GM10847 (cell line): ENCODE data around the gene ANAPC10.

Source experiments
- POLR2A ChIP-seq: IDR thresholded peaks from 2 replicates; pipeline ENCODE4 v1.6.1; 2011; ENCODE audit not compliant: insufficient read length; ENCODE audit errors: extremely low read depth

Gene ANAPC10

DNA sequence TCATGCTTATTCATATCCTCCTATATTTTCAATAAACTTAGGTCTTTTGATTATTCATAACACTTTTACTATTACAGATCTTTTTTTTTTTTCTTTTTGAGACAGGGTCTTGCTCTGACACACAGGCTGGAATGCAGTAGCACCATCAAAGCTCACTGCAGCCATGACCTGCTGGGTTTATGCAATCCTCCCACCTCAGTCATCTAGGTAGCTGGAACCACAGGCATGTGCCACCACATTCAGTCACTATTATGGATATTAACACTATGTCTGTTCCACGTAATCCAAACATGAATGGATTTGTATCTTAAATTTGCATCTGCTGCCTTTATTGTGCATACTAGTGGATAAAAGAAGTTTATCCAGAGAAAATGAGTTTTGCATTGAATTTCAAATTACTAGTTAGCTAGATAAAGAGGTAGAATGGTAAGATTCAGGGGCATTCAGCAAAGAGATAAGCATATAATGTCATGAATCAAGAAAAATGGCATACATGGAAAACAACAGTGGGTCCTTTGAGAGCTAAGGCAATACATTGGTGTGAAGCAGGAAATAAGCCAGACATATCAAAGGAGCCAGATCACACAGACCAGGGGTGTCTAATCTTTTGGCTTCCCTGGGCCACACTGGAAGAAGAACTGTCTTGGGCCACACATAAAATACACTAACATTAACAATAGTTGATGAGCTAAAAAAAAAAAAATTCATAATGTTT, 13.9 kb downstream of the ANAPC10 start:
- TF ChIP-seq POLR2A, result no peak

DNA sequence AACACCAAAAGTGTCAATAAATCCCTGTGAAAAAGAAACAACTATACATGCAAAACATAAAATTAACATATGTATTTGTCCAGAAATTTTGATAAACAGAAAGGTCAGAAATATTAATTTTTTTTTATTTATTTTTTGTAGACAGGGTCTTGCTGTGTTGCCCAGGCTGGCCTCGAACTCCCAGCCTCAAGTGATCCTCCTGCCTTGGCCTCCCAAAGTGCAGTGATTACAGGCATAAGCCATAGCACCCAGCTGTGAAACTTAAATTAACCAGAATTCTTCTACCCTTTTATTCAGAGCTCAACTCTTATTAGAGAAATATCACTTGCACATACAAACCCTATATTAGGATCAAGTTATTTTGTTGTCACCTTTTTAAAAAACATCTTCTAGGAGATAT, 16.2 kb downstream of the ANAPC10 start:
- no peak for TF ChIP-seq POLR2A

DNA sequence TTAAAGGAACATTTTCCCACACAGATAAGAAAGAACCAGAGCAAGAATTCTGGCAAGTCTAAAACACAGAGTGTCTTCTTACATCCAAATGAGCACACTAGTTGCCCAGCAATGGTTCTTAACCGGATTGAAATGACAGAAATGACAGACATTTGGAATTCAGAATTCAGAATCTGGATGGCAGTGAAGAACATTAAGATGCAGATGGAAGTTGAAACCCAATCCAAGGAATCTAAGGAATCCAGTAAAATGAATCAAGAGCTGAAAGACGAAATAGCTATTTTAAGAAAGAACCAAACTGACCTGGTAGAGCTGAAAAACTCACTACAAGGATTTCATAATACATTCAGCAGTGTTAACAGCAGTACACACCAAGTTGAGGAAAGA, 21.5 kb downstream of the ANAPC10 start:
- no peak for TF ChIP-seq POLR2A

DNA sequence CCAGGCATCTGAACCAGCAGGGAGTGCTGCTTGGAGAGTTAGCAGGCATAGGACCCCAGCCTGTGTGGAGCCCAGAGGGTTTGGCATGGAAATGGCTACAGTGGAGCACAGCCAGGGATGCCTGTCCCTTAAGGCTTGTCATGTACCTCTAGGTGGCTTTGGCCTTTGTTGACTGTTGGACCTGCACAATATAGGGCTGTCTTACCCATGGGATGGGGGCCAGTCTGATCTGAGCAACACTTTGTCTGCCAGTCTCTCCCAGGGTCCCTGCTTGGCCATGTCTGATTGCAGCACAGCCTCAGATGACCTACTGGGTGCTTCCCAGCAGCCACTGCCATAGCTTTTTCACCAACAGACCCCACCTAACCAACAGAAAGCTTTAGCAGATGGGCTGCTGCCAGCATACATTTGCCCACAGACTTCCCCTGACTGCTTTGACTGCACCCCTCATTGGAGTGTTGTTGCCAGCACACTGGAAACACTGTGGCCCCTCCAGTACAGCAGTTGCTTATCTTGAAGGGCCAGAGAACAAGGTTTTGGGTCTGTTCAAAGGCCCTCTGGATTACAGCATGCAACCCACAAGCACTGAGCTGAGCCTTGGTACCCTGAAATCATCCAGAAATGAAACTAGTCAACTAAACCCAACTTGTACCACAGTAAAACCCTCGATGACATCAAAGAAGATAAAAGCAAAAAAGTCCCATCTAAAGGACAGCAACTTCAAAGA, 22.1 kb downstream of the ANAPC10 start:
- no peak for TF ChIP-seq POLR2A

DNA sequence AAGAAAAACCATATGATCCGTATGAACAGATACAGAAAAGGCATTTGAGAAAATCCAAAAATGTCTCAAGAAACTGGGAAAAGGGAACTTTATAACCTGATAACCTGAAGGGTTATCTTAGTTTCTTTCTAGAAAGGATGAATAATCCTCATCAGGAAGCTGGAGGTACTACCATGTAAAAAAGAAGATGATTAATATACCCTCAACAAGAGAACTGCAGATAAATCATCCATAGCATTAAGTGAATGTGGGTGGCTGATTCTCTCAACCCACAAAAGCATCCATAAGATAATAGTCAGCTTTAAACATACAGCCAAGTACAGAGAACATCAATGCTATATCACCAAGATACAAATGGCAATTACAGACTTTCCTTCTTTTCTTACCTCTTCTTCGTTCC, 26.4 kb downstream of the ANAPC10 start:
- TF ChIP-seq POLR2A, result no peak

- TF ChIP-seq POLR2A, result no peak
These were observed 28.6 kb downstream of the ANAPC10 start for GRCh38 chr4:145069361-145069760.

- TF ChIP-seq POLR2A, result no peak
These were observed 31.9 kb downstream of the ANAPC10 start for GRCh38 chr4:145066063-145066501.

DNA sequence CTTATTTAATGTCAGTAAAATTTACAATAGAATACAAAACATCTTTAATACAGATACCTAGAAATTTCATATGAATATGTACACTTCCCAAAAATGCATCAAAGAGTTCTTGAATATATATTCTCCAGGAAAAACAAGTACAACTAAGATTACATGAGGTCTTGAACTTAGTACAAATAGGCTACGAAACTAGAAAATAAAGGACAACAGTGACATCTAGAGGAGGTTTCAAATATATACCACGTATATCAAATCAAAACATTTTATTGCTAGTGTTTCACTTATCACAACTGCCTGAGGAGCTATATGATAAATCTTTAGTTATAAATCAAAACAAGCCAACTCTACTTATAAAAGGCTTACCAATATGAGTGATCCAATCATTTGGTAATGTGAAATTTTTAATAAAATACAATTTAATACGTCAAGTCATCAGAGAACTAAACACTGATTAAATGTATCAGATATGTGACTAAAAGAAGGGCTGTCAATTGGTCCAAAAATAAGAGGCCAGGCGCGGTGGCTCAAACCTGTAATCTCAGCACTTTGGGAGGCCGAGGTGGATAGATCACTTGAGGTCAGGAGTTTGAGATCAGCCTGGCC, 36.6 kb downstream of the ANAPC10 start:
- no peak for TF ChIP-seq POLR2A

GRCh38 chr4:145058256-145058655, 39.7 kb downstream of the ANAPC10 start:
- no peak for TF ChIP-seq POLR2A

DNA sequence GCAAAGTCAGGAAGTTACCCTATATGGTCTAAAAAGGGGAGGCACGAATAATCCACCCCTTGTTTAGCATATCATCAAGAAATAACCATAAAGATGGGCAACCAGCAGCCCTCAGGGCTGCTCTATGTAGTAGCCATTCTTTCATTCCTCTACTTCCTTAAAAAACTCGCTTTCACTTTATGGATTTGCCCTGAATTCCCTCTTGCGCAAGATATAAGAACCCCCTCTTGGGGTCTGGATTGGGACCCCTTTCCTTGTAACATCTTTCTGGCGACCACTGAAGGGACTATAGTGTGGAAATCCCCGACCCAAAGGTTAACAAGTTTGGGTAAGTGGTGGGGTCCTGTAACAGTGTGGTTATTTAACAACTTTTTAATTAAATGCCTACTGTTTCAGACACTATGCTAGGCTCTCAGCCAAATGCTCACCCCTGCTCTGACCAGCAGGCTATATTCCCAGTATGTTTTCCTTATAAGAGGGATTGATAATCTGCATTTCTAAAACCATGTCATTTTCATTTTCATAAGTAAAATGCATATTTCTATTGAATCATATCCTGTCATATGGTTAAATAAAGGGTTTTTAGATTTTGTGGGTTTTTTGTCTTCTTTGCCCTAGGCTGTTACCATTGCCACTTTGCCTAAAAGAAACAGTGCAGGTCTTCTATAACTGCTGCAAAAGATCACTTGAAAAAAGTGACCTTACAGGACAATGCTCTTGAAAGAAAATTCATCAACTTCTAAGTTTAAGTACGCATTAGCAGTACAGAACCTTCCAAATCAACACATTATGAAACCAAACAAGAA, 41.5 kb downstream of the ANAPC10 start:
- no peak for TF ChIP-seq POLR2A

DNA sequence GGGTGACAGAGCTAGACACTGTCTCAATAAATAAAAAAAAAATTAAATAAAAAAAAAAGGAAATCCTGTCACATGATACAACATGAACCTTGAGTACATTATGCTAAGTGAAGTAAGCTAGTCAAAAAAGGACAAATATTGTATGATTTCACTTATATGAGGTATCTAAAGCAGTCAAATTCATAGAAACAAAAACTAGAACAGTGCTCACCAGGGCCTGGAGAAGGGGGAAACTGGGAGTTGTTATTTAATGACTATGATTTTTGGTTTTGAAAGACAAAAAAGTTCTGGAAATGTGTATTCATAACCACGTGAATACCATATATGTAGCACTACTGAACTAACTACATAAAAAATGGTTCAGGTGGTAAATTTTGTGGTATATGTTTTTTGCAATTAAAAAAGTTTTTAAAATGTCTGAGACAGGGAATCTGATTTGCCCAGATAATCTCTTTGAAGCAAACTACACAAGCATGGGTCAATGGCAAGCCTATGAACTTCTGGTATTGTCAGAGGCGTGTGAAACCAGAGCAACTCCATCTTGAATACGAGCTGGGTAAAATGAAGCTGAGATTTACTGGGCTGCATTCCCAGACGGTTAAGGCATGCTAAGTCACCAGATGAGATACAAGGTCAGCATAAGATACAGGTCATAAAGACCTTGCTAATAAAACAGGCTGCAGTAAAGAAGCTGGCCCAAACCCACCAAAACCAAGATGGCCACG, 42.3 kb downstream of the ANAPC10 start:
- no peak for TF ChIP-seq POLR2A

DNA sequence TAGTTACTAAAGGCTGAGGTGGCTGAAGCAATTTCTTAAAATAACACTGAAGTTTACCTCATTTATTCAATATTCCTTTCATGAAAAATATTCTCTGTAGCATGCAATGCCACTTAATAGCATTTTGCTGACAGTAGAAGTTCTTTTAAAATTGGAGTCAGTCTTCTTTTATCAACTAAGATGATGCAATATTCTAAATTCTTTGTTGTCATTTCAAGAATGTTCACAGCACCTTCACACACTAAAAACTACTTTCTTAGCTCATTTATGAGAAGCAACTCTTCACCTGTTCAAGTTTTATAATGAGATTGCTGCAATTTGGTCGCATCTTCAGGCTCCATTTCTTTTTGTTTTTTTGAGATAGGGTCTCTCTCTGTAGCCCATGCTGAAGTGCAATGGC, 48.8 kb downstream of the ANAPC10 start:
- TF ChIP-seq POLR2A, result no peak

DNA sequence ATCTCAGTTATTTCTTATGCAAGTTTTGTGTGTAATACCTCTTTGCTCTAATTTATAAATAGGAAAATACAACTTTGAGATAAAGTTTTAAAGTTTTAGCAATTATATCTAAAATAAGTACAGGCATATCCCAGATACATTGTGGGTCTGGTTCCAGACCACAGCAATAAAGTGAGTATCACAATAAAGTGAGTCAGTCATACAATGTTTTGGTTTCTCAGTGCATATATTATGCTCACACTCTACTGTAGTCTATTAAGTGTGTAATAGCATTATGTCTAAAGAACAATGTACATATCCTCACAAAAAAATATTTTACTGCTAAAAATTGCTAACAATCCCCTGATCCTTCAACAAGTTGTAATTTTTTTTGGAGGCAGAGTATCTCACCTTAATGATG, 49.2 kb downstream of the ANAPC10 start:
- no peak for TF ChIP-seq POLR2A

DNA sequence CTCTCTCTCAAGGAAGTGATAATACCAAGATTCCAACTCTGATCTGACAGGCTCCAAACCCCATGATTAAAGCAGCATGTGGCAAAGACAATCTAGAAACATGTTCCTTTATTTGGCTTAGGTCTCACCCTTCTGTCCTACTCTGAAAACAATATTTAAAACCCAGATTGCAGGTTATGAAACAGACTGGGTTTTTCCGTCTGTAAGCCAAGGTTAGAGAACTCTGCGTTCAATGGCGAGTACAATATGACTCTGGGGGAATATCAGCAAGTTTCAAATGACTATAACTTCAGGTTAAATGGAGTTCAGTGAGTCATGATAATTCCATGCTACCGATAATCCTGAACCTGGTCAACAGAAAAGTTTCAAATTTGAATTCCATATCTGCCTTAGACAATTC, 50.8 kb downstream of the ANAPC10 start:
- TF ChIP-seq POLR2A, result no peak

DNA sequence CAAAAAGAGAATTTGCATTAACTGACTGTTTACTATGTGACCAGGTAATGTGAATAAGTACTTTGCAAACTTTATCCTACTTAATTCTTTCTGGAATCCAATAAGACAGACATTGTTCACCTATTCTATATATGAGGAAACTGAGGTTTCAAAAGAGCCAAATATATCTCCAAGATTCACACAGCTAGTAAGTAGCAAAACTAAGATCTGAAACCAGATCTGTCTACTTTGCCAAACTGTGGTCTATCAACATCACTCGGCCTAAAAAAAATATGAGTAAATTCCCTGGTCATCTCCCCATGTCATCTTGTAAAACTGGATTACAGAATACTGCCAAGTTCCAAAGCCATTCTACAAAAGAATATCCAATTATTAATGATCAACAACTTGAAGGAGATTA, 52.8 kb downstream of the ANAPC10 start:
- no peak for TF ChIP-seq POLR2A
